AG09319 (cell line): ENCODE results near the gene DOCK3.

Source experiments
- DNase-seq: peaks from one replicate; pipeline ENCODE4 v3.0.0-alpha.2; 2010; ENCODE audit warnings: low read depth; ENCODE audit errors: extremely low read depth
- TF ChIP-seq, protein P1 (sequence below): IDR thresholded peaks from 2 replicates; pipeline ENCODE4 v1.5.1; 2011; ENCODE audit warnings: low read depth, mild to moderate bottlenecking, inconsistent platforms, low read length, moderate library complexity

The DOCK3 gene

GRCh38 chr3:51002495-51002894 lies 327.8 kb downstream of the DOCK3 start:
- DNase-seq, result no peak
- TF ChIP-seq, protein P1, sequence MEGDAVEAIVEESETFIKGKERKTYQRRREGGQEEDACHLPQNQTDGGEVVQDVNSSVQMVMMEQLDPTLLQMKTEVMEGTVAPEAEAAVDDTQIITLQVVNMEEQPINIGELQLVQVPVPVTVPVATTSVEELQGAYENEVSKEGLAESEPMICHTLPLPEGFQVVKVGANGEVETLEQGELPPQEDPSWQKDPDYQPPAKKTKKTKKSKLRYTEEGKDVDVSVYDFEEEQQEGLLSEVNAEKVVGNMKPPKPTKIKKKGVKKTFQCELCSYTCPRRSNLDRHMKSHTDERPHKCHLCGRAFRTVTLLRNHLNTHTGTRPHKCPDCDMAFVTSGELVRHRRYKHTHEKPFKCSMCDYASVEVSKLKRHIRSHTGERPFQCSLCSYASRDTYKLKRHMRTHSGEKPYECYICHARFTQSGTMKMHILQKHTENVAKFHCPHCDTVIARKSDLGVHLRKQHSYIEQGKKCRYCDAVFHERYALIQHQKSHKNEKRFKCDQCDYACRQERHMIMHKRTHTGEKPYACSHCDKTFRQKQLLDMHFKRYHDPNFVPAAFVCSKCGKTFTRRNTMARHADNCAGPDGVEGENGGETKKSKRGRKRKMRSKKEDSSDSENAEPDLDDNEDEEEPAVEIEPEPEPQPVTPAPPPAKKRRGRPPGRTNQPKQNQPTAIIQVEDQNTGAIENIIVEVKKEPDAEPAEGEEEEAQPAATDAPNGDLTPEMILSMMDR, result no peak

- no peak for DNase-seq
- TF ChIP-seq, protein P1, result no peak
Observed at GRCh38 chr3:51004235-51004634, 329.5 kb downstream of the DOCK3 start.

DNA sequence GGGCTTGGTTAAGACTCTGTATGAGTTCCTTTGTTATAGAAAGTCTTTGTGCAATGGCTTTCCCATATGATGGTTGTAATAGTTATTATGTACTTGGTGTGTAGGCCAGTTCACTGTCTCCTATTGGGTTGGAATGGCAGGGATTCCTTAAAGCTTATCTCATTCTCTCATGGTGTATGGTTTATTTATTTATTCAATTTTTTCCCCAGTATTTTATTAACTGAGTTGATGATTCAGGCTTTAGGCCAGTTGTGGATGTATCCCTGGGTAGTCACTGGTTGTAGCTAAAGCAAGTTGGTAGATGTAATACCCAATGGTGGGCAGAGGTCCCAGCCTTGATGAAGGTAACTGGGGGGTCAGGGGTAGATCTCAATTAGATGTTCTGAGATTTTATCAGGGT lies 349.4 kb downstream of the DOCK3 start:
- DNase-seq, result no peak
- TF ChIP-seq, protein P1, result no peak

GRCh38 chr3:51024765-51025632 lies 350.3 kb downstream of the DOCK3 start:
- TF ChIP-seq, protein P1, result no peak
- no peak for DNase-seq

DNA sequence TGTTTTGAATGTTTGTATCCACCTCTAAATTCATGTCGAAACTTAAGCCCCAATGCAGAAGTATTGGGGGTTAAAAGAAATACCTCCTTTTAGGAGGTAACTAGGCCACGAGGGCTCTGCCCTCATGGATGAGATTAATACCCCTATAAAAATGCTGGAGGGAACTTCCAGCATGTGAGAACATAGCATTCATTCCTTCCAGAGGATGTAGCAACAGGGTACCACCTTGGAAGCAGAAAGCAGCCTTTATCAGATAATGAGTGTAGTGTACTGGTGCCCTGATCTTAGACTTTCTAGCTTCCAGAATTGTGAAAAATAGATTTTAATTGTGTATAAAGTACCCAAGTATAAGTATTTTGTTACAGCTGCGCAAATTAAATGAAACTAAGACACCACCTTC lies 356.9 kb downstream of the DOCK3 start:
- no peak for DNase-seq

GRCh38 chr3:51035630-51036029 lies 360.9 kb downstream of the DOCK3 start:
- TF ChIP-seq, protein P1, result no peak
- no peak for DNase-seq

More for the DNA sequence above, 356.9 kb downstream of the DOCK3 start:
- TF ChIP-seq, protein P1, result no peak

- TF ChIP-seq, protein P1, result no peak
- DNase-seq, result no peak
Observed at GRCh38 chr3:51044982-51045381, 370.3 kb downstream of the DOCK3 start.
